Uterus (tissue), 4 donors: ENCODE data around the gene DDX19B. TPM values are rescaled to one million over a fixed set of nuclear protein-coding genes. Genes with fewer than 3 reads are reported as not detected.
A peak's percentile ranks its signal among the peaks of the same experiment; 100 is the strongest.

Source experiments
- DNase-seq, 2 donors: peaks; one replicate each; pipeline ENCODE4 v3.0.0-alpha.2; 2019 to 2020
- H3K27ac ChIP-seq, 2 donors: fragments of 200-600 bp; sonication (generic); 1 replicate in 1 of 2; 2 replicates in 1 of 2; pipeline ENCODE4 v1.5.1; 2016 to 2018
- H3K27me3 ChIP-seq, 2 donors: fragments of 200-600 bp; sonication (generic); one replicate each; pipeline ENCODE4 v1.5.1; 2018 to 2019; ENCODE audit warnings: control low read depth in 1 of 2
- H3K36me3 ChIP-seq, 2 donors: fragments of 200-600 bp; sonication (generic); one replicate each; pipeline ENCODE4 v1.5.1; 2019; ENCODE audit warnings: control low read depth in 1 of 2
- H3K4me1 ChIP-seq, 2 donors: fragments of 200-600 bp; sonication (generic); one replicate each; pipeline ENCODE4 v1.5.1; 2018 to 2019; ENCODE audit warnings: control low read depth in 1 of 2
- H3K4me3 ChIP-seq, 2 donors: fragments of 200-600 bp; sonication (generic); 1 replicate in 1 of 2; 2 replicates in 1 of 2; pipeline ENCODE4 v1.5.1; 2018 to 2019; ENCODE audit warnings: mild to moderate bottlenecking in 1 of 2
- H3K9me3 ChIP-seq, 2 donors: fragments of 200-600 bp; sonication (generic); one replicate each; pipeline ENCODE4 v1.5.1; 2019; ENCODE audit warnings: control low read depth in 1 of 2
- POLR2A ChIP-seq, 2 donors: fragments of 450-650 bp; IDR thresholded peaks; one replicate each; pipeline ENCODE4 v1.6.1; 2016; ENCODE audit warnings: antibody characterized with exemption in 2 of 2, mild to moderate bottlenecking in 1 of 2, moderate library complexity in 1 of 2
- intact Hi-C: fragments of 100-400 bp; cut with DNase I; formaldehyde crosslinking; loops from one replicate; pipeline ENCODE4 v1.15.1; 2023; ENCODE audit warnings: low total_unique reads
- total RNA-seq, 4 donors: library from RNA; depleted of rRNA in 3 of 4; stranded (reverse); fragments of >200 nt in 3 of 4; gene quantifications; one replicate each; pipeline versions ENCODE4 v1.1.0 to v1.2.4, GENCODE V29; 2014 to 2023
- TF ChIP-seq, protein P1 (sequence below), 4 experiments: fragments of 200-600 bp in 2 of 4; fragments of 450-650 bp in 2 of 4; sonication (generic) in 2 of 4; IDR thresholded peaks; one replicate each; pipeline ENCODE4 v1.5.1; 2016 to 2019; ENCODE audit warnings: antibody characterized with exemption in 4 of 4, mild to moderate bottlenecking in 2 of 4, moderate library complexity in 1 of 4
- donor health status: DM: yes; HTN: yes; CAD: no.

Gene DDX19B
- total RNA-seq, 4 donors from 2014 or later = 10.6 to 77.6 (median 25.4) TPM

DNA sequence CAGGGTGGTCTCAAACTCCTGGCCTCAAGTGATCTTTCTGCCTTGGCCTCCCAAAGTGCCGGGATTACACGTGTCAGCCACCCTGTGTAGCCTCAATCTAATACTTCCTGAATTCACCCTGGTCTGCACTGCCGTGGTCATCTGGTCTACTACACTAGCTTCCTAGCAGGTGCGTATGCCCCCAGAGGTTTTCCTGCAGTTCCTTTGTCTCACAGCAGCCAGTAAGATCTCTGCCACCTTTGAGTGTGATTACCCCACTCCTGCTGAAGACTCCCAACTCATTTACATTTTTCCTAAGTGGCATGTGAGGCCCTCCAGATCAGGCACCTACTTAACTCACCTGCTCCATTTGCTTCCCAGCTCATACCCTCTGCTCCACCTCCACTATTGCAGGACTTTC is 42.6 kb downstream of the DDX19B start:
- DNase-seq = no peak
- Histone ChIP-seq H3K27me3 (no peaks in the 10 kb centered on the region), H3K9me3 (no peaks in the 10 kb centered on the region), H3K36me3 (no peaks in the 10 kb centered on the region), H3K4me3 (no peak overlapping the region), H3K4me1 (no peaks in the 10 kb centered on the region), H3K27ac (no peak overlapping the region)
- TF ChIP-seq POLR2A (IDR thresholded peaks at IDR 0.05) = no peak
- TF ChIP-seq, protein P1, sequence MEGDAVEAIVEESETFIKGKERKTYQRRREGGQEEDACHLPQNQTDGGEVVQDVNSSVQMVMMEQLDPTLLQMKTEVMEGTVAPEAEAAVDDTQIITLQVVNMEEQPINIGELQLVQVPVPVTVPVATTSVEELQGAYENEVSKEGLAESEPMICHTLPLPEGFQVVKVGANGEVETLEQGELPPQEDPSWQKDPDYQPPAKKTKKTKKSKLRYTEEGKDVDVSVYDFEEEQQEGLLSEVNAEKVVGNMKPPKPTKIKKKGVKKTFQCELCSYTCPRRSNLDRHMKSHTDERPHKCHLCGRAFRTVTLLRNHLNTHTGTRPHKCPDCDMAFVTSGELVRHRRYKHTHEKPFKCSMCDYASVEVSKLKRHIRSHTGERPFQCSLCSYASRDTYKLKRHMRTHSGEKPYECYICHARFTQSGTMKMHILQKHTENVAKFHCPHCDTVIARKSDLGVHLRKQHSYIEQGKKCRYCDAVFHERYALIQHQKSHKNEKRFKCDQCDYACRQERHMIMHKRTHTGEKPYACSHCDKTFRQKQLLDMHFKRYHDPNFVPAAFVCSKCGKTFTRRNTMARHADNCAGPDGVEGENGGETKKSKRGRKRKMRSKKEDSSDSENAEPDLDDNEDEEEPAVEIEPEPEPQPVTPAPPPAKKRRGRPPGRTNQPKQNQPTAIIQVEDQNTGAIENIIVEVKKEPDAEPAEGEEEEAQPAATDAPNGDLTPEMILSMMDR (IDR thresholded peaks at IDR 0.05) = no peak
- intact Hi-C loops = no loop called here

DNA sequence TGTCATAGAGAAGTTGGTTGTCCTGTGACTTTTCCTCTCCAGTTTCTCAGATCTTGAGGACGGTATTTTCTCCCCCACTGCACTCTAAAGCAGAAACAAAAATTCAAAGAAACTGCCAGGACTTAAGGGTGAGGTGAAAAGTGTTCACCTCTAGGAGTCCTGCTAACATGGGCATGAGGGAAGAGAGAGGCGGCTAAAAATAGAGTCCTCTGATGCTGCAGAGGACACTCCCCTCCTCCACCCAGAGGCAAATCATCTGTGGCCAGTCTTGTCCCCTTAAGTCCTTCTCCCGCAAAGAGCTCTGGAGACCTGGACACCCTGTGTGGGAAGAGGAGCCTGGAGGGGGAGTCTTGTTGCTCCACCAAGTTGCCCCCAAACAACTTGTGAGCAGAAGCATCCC is 43.0 kb downstream of the DDX19B start:
- no peak for TF ChIP-seq POLR2A (IDR thresholded peaks at IDR 0.05)
- TF ChIP-seq, protein P1 (IDR thresholded peaks at IDR 0.05) = no peak
- Histone ChIP-seq H3K4me3 (no peak overlapping the region), H3K27me3 (no peaks in the 10 kb centered on the region), H3K27ac (no peak overlapping the region), H3K36me3 (no peaks in the 10 kb centered on the region), H3K9me3 (no peaks in the 10 kb centered on the region), H3K4me1 (no peaks in the 10 kb centered on the region)
- intact Hi-C loops = no loop called here
- no peak for DNase-seq

DNA sequence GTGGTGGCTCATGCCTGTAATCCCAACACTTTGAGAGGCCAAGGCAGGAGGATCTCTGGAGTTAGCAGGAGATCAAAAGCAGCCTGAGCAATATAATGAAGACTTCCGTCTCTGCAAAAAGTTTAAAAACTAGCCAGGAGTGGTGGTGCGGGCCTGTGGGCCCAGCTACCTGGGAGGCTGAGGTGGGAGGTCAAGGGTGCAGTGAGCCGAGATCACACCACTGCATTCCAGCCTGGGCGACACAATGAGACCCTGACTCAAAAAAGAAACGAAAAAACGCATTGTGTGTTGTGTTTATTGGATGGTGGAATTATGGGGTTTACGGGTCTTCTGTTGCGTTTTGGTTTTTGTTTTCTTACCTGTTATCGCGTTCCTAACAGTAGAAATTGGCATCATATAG is 46.9 kb downstream of the DDX19B start:
- no peak for DNase-seq
- H3K27me3 ChIP-seq = no peaks in the 10 kb centered on the region
- peak overlapping the region; percentile 88 to 96 for H3K27ac ChIP-seq
- intact Hi-C loops = no loop called here
- peaks cover 4 to 6% of the 10 kb centered on the region in 2 donors for H3K4me1 ChIP-seq
- H3K9me3 ChIP-seq = no peaks in the 10 kb centered on the region
- no peaks in the 10 kb centered on the region for H3K36me3 ChIP-seq
- no peak for TF ChIP-seq POLR2A (IDR thresholded peaks at IDR 0.05)
- TF ChIP-seq, protein P1 (IDR thresholded peaks at IDR 0.05) = no peak
- H3K4me3 ChIP-seq = peak overlapping the region; percentile 78 to 93

DNA sequence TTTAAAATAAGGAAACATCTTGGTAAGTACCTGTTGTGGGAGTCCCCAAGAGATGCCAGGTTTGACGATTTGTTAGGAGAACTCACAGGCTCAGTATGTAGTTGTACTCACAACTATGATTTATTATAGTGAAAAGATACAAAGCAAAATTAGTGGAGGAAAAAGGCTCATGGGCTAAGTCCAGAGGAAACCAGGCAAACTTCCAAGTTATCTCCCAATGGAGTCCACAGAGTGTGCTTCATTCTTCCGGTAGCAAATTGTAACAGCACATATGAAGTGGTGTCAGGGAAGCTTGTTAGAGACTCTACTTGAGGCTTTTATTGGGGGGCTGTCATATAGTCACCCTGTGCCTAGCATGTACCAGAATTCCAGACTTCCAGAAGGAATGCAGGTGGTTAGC is 50.0 kb downstream of the DDX19B start:
- intact Hi-C loops = no loop called here
- Histone ChIP-seq H3K9me3 (no peaks in the 10 kb centered on the region), H3K4me1 (peaks cover 4 to 6% of the 10 kb centered on the region in 2 donors), H3K27me3 (no peaks in the 10 kb centered on the region), H3K4me3 (no peak overlapping the region), H3K36me3 (no peaks in the 10 kb centered on the region), H3K27ac (no peak overlapping the region)
- no peak for DNase-seq
- TF ChIP-seq, protein P1 (IDR thresholded peaks at IDR 0.05) = no peak

DNA sequence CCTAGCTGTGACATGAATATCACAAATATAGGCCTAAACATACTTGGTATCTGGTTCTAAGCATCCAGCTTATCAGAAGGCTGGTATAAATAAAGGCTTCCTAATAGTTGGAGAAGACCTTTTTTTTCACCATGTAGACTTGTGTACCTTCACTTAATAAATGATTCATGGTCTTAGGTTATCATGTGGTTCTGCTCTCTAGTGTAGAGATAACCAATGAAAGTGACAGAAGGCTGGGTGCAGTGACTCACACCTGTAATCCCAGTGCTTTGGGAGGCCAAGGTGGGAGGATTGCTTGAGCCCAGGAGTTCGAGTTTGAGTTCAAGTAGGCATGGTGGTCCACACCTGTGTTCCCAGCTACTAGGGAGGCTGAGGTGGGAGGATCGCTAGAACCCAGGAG is 50.8 kb downstream of the DDX19B start:
- DNase-seq = no peak
- Histone ChIP-seq H3K9me3 (no peaks in the 10 kb centered on the region), H3K4me1 (peaks cover 4 to 6% of the 10 kb centered on the region in 2 donors), H3K27ac (no peak overlapping the region), H3K27me3 (no peaks in the 10 kb centered on the region), H3K36me3 (no peaks in the 10 kb centered on the region), H3K4me3 (no peak overlapping the region)
- intact Hi-C loops = no loop called here
- TF ChIP-seq POLR2A (IDR thresholded peaks at IDR 0.05) = no peak
- TF ChIP-seq, protein P1 (IDR thresholded peaks at IDR 0.05) = no peak
